ENCODE measurements around the gene EPHA6.
"Not testable (repeated sequence)": the region's sequence is repeated elsewhere in the genome, so short reads cannot be mapped to it uniquely, and the experiment has no call there.

The EPHA6 gene

GRCh38 chr3:97620514-97620913, 806.1 kb downstream of the EPHA6 start:
- not testable (repeated sequence) for DNase-seq (ENCODE audit: low read depth in 2 of 2)

GRCh38 chr3:97636465-97636864, 822.1 kb downstream of the EPHA6 start:
- no peak for DNase-seq (ENCODE audit: low read depth in 2 of 2)

GRCh38 chr3:97646932-97647331, 832.5 kb downstream of the EPHA6 start:
- DNase-seq (ENCODE audit: low read depth in 2 of 2) = no peak

- DNase-seq (ENCODE audit: low read depth in 2 of 2) = no peak
These were observed 833.1 kb downstream of the EPHA6 start for GRCh38 chr3:97647441-97647982.

GRCh38 chr3:97655971-97656370, 841.6 kb downstream of the EPHA6 start:
- DNase-seq (ENCODE audit: low read depth in 2 of 2) = no peak

GRCh38 chr3:97656638-97657037, 842.2 kb downstream of the EPHA6 start:
- DNase-seq (ENCODE audit: low read depth in 2 of 2) = no peak

GRCh38 chr3:97658668-97659285, 844.4 kb downstream of the EPHA6 start:
- no peak for DNase-seq (ENCODE audit: low read depth in 2 of 2)

GRCh38 chr3:97662264-97662663, 847.9 kb downstream of the EPHA6 start:
- no peak for DNase-seq (ENCODE audit: low read depth in 2 of 2)

GRCh38 chr3:97662762-97663161, 848.4 kb downstream of the EPHA6 start:
- DNase-seq (ENCODE audit: low read depth in 2 of 2) = no peak

- no peak for DNase-seq (ENCODE audit: low read depth in 2 of 2)
These were observed 851.5 kb downstream of the EPHA6 start for GRCh38 chr3:97665896-97666295.

GRCh38 chr3:97670952-97671351, 856.6 kb downstream of the EPHA6 start:
- DNase-seq (ENCODE audit: low read depth in 2 of 2) = no peak

- no peak for DNase-seq (ENCODE audit: low read depth in 2 of 2)
These were observed 859.1 kb downstream of the EPHA6 start for GRCh38 chr3:97673357-97673997.

GRCh38 chr3:97674461-97674860, 860.1 kb downstream of the EPHA6 start:
- no peak for DNase-seq (ENCODE audit: low read depth in 2 of 2)

- no peak for DNase-seq (ENCODE audit: low read depth in 2 of 2)
These were observed 865.8 kb downstream of the EPHA6 start for GRCh38 chr3:97680210-97680609.

GRCh38 chr3:97680696-97681095, 866.3 kb downstream of the EPHA6 start:
- DNase-seq (ENCODE audit: low read depth in 2 of 2) = no peak

GRCh38 chr3:97684490-97684889, 870.1 kb downstream of the EPHA6 start:
- no peak for DNase-seq (ENCODE audit: low read depth in 2 of 2)

GRCh38 chr3:97686258-97686657, 871.9 kb downstream of the EPHA6 start:
- no peak for DNase-seq (ENCODE audit: low read depth in 2 of 2)

- no peak for DNase-seq (ENCODE audit: low read depth in 2 of 2)
These were observed 873.3 kb downstream of the EPHA6 start for GRCh38 chr3:97687734-97688133.

GRCh38 chr3:97689111-97689510, 874.7 kb downstream of the EPHA6 start:
- DNase-seq (ENCODE audit: low read depth in 2 of 2) = no peak

GRCh38 chr3:97689962-97690361, 875.6 kb downstream of the EPHA6 start:
- DNase-seq (ENCODE audit: low read depth in 2 of 2) = no peak

GRCh38 chr3:97691354-97691753, 877.0 kb downstream of the EPHA6 start:
- no peak for DNase-seq (ENCODE audit: low read depth in 2 of 2)

- no peak for DNase-seq (ENCODE audit: low read depth in 2 of 2)
These were observed 878.0 kb downstream of the EPHA6 start for GRCh38 chr3:97692389-97692788.

- DNase-seq (ENCODE audit: low read depth in 2 of 2) = no peak
These were observed 878.4 kb downstream of the EPHA6 start for GRCh38 chr3:97692831-97693230.

GRCh38 chr3:97694876-97695275, 880.5 kb downstream of the EPHA6 start:
- no peak for DNase-seq (ENCODE audit: low read depth in 2 of 2)
